Spleen (tissue), 11 donors: ENCODE data around the gene ZMIZ1. TPM values are rescaled to one million over a fixed set of nuclear protein-coding genes. Genes with fewer than 3 reads are reported as not detected.
A peak's percentile ranks its signal among the peaks of the same experiment; 100 is the strongest.

ENCODE experiments used
- DNase-seq: peaks from one replicate; pipeline ENCODE4 v3.0.0-alpha.2; 2020
- H3K27ac ChIP-seq, 8 donors: fragments of 200-600 bp; sonication (generic) in 7 of 8; 1 replicate in 4 of 8; 2 replicates in 4 of 8; pipeline versions ENCODE4 v1.5.0 to v1.8.0; 2016 to 2021; ENCODE audit warnings: inconsistent platforms in 4 of 8, mild to moderate bottlenecking in 4 of 8, moderate library complexity in 1 of 8
- H3K27me3 ChIP-seq, 7 donors: fragments of 200-600 bp; sonication (generic) in 6 of 7; replicated peaks in 1 of 7; 1 replicate in 4 of 7; 2 replicates in 3 of 7; pipeline versions ENCODE4 v1.5.0 to v1.8.0; 2016 to 2021; ENCODE audit warnings: inconsistent platforms in 3 of 7, mild to moderate bottlenecking in 1 of 7
- H3K36me3 ChIP-seq, 6 donors: fragments of 200-600 bp; sonication (generic) in 5 of 6; 1 replicate in 4 of 6; 2 replicates in 2 of 6; pipeline versions ENCODE4 v1.5.0 to v1.8.0; 2016 to 2021; ENCODE audit warnings: inconsistent platforms in 2 of 6
- H3K4me1 ChIP-seq, 6 donors: fragments of 200-600 bp; sonication (generic) in 5 of 6; 1 replicate in 3 of 6; 2 replicates in 3 of 6; pipeline versions ENCODE4 v1.5.0 to v1.8.0; 2016 to 2021; ENCODE audit warnings: inconsistent platforms in 3 of 6
- H3K4me3 ChIP-seq, 8 donors: fragments of 200-600 bp; sonication (generic) in 7 of 8; 1 replicate in 4 of 8; 2 replicates in 4 of 8; pipeline versions ENCODE4 v1.5.0 to v1.8.0; 2016 to 2021; ENCODE audit warnings: inconsistent platforms in 4 of 8, mild to moderate bottlenecking in 4 of 8, moderate library complexity in 2 of 8
- H3K9me3 ChIP-seq, 8 donors: fragments of 200-600 bp; sonication (generic) in 7 of 8; 1 replicate in 4 of 8; 2 replicates in 4 of 8; pipeline versions ENCODE4 v1.5.0 to v1.8.0; 2016 to 2021; ENCODE audit warnings: inconsistent platforms in 4 of 8
- POLR2A ChIP-seq, 3 donors: fragments of 450-650 bp; IDR thresholded peaks; one replicate each; pipeline ENCODE4 v1.5.1; 2017; ENCODE audit warnings: antibody characterized with exemption in 3 of 3, mild to moderate bottlenecking in 1 of 3
- POLR2AphosphoS5 ChIP-seq, 3 donors: sonication (generic); formaldehyde crosslinking; IDR thresholded peaks; one replicate each; pipeline ENCODE4 v1.5.1; 2017; ENCODE audit warnings: antibody characterized with exemption in 3 of 3
- whole genome bisulfite sequencing, 5 donors: extraction: QIAGEN DNeasy Blood & Tissue Kit in 3 of 5; methylation state at CpG; one replicate each; pipeline versions ENCODE4 v1.1.5 to v1.1.7; 2013 to 2018; 5-methylcytosine and 5-hydroxymethylcytosine counted together
- intact Hi-C: fragments of 100-400 bp; cut with DNase I; formaldehyde crosslinking; loops from one replicate; pipeline ENCODE4 v1.15.0; 2023; ENCODE audit warnings: low total_unique reads
- polyA plus RNA-seq, 3 donors: library from polyadenylated mRNA; stranded (reverse); fragments of 200-250 nt; gene quantifications; one replicate each; pipeline ENCODE4 v1.2.1, GENCODE V29; 2013
- total RNA-seq, 7 donors: library from RNA; depleted of rRNA in 3 of 7; stranded (reverse); fragments of >200 nt in 3 of 7; fragmentation: NEBNext Ultra II Directional in 4 of 7; extraction: Animal tissue kit (Norgen Biotek cat#: 25700) in 4 of 7; gene quantifications; one replicate each; pipeline versions ENCODE4 v1.1.0 to v1.2.1, GENCODE V29; 2016 to 2021
- TF ChIP-seq, protein P1 (sequence below), 11 experiments: fragments of 200-600 bp in 7 of 11; fragments of 450-650 bp in 4 of 11; sonication (generic) in 4 of 11; IDR thresholded peaks in 8 of 11; conservative IDR thresholded peaks in 3 of 11; 1 replicate in 7 of 11; 2 replicates in 4 of 11; pipeline versions ENCODE4 v1.4.0 to v1.8.0; 2016 to 2021; ENCODE audit warnings: antibody characterized with exemption in 11 of 11, inconsistent platforms in 4 of 11, mild to moderate bottlenecking in 1 of 11
- donor health status: healthy with polysubstance abuse.
- donor health status: DM: no; HTN: no; CAD: no; lungs with moderate emphysema.
- donor health status: DM: no; HTN: no; CAD: no.
- donor health status: Bipolar disorder and iron deficiency.
- donor health status: healthy.
- donor health status: DM: no; HTN: no; CAD: no.
- donor health status: DM: yes; HTN: yes; CAD: no.

The ZMIZ1 gene
- total and polyA plus RNA-seq, 10 donors = 10.7 to 210 (median 125) TPM

DNA sequence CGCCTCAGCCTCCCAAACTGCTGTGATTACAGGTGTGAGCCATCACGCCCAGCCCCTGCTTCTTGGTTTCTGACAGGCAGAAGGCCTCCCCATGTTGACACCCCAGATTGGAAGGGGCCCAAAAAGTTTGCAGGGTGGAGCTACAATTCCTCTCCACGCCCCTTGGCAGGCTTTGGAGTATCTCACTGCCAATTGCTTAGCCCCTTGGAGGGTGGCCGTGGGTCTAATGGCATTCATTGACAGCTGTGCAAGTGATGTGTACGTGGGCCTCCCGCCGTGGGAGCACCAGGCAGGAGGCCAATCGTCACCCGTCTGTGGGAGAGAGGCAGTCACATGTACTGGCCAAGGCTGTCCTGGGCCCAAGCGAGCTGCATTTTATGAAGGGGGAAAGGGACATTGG lies 204.8 kb downstream of the ZMIZ1 start:
- no peak overlapping the region for H3K4me3 ChIP-seq
- DNase-seq = no peak

DNA sequence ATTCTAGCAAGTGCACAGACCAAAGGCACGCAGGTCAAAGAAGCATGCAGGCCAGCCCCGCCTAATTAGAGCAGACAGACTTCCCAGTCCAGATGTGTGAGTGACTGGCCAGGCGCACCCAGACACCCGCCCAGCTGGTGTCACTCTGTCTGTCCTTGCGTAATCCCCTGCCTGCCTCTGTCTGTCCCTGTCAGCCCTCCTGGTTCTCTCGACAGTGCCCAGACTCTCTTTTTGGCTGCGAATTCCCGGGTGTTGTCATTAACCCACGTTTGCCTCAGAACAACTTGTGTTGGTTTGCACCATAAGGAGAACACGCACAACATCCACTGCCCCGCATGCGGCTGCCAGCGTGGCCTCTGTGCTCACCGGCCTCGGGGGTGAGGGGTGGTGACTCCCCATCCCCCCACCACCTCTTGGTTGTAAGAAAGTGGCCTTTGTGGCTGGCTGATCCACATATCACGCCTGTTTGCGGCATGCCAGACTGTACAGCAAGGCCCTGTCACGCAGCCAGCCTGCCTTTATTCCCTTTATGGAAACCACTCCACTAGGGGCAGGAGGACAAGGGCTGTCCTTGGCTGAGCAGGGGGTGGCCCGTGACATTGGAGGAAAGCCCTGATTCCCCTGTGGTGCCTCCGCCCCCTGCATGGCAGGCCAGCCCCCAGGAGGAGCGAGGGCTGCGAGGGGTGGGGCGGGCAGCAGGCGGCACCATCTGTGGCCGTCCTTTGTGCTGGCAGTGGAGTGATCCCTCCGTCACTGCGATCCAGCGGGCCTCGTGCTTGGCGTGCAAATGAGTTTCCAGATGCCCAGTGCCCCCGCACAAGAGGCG lies 205.7 kb downstream of the ZMIZ1 start:
- intact Hi-C loops = no loop called here
- H3K27ac ChIP-seq = peak overlapping the region in 7 of 8 donors; percentile 15 to 76 (median 70)
- H3K4me3 ChIP-seq = no peak overlapping the region
- no peaks in the 10 kb centered on the region for H3K27me3 ChIP-seq
- peak; percentile 73 to 88 (median 80) for TF ChIP-seq POLR2AphosphoS5 (IDR thresholded peaks at IDR 0.05)
- TF ChIP-seq POLR2A (IDR thresholded peaks at IDR 0.05) = no peak
- TF ChIP-seq, protein P1, sequence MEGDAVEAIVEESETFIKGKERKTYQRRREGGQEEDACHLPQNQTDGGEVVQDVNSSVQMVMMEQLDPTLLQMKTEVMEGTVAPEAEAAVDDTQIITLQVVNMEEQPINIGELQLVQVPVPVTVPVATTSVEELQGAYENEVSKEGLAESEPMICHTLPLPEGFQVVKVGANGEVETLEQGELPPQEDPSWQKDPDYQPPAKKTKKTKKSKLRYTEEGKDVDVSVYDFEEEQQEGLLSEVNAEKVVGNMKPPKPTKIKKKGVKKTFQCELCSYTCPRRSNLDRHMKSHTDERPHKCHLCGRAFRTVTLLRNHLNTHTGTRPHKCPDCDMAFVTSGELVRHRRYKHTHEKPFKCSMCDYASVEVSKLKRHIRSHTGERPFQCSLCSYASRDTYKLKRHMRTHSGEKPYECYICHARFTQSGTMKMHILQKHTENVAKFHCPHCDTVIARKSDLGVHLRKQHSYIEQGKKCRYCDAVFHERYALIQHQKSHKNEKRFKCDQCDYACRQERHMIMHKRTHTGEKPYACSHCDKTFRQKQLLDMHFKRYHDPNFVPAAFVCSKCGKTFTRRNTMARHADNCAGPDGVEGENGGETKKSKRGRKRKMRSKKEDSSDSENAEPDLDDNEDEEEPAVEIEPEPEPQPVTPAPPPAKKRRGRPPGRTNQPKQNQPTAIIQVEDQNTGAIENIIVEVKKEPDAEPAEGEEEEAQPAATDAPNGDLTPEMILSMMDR (IDR thresholded peaks at IDR 0.05 in 8 of 11, conservative IDR thresholded peaks at IDR 0.05 in 3 of 11) = peak in 7 of 11 experiments; percentile 8 to 48 (median 38)
- WGBS, 5 donors = 40 to 66% (median 55%) methylated on average over 28 to 32 of the region's 32 CpGs
- no peaks in the 10 kb centered on the region for H3K9me3 ChIP-seq
- peaks cover 4 to 71% (median 22%) of the 10 kb centered on the region in 6 donors for H3K36me3 ChIP-seq
- peaks cover 51 to 82% (median 69%) of the 10 kb centered on the region in 6 donors for H3K4me1 ChIP-seq
- no peak for DNase-seq

More for the DNA sequence above, 204.8 kb downstream of the ZMIZ1 start:
- intact Hi-C loops = no loop called here
- Histone ChIP-seq H3K9me3 (no peaks in the 10 kb centered on the region), H3K36me3 (peaks cover 4 to 70% (median 18%) of the 10 kb centered on the region in 6 donors), H3K4me1 (peaks cover 54 to 90% (median 76%) of the 10 kb centered on the region in 6 donors), H3K27me3 (no peaks in the 10 kb centered on the region), H3K27ac (peak overlapping the region in 7 of 8 donors; percentile 15 to 76 (median 70))
- 67 to 82% (median 73%) methylated on average over 10 of the region's 10 CpGs for WGBS, 5 donors
- no peak for TF ChIP-seq POLR2AphosphoS5 (IDR thresholded peaks at IDR 0.05)
- TF ChIP-seq, protein P1 (IDR thresholded peaks at IDR 0.05 in 8 of 11, conservative IDR thresholded peaks at IDR 0.05 in 3 of 11) = no peak
- TF ChIP-seq POLR2A (IDR thresholded peaks at IDR 0.05) = no peak

DNA sequence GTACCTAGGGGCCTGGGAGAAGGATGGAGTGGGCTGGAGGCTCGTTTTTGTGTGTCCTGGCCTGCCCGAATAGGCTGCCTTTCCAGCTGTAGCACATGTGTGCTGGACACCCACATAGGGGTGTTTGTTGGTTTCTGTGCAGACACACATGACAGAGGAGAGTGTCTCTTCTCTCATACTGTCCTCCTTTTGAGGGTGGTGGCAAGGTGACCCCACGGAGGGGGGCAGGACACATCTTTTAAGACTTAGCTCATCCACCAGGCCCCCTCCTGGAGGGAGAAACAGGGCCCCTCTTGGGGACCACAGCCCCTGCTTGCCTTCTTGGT lies 206.3 kb downstream of the ZMIZ1 start:
- DNase-seq = no peak
- TF ChIP-seq, protein P1 (IDR thresholded peaks at IDR 0.05 in 8 of 11, conservative IDR thresholded peaks at IDR 0.05 in 3 of 11) = no peak
- no peak for TF ChIP-seq POLR2AphosphoS5 (IDR thresholded peaks at IDR 0.05)
- TF ChIP-seq POLR2A (IDR thresholded peaks at IDR 0.05) = no peak
- H3K9me3 ChIP-seq = no peaks in the 10 kb centered on the region
- WGBS, 5 donors = 34 to 72% (median 60%) methylated on average over 1 to 3 of the region's 3 CpGs
- no peak overlapping the region for H3K4me3 ChIP-seq
- intact Hi-C loops = no loop called here
- H3K36me3 ChIP-seq = peaks cover 4 to 71% (median 25%) of the 10 kb centered on the region in 6 donors
- peaks cover 45 to 76% (median 63%) of the 10 kb centered on the region in 6 donors for H3K4me1 ChIP-seq
- H3K27ac ChIP-seq = peak overlapping the region in 6 of 8 donors; percentile 17 to 76 (median 70)
- H3K27me3 ChIP-seq = no peaks in the 10 kb centered on the region

DNA sequence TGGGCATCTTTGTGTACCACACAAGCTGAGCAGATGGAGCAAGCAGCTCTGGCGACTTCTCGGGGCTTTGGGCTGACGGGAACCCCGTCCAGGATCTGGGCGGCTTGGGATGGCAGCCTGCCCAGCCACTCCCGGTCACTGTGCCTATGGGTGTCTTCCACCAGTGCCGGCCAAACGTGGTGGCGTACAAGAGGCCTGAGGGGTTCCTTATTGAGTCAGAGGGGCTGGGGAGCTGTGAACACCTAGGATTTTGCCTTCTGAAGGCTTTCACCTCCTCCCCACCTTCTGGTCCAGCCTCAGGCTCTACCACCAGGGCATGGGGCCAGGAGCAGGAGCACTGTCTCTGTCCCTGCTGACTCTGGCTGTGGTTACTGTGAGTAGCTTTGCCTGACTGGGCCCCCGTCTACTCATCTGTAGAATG lies 206.7 kb downstream of the ZMIZ1 start:
- H3K4me1 ChIP-seq = peaks cover 41 to 74% (median 59%) of the 10 kb centered on the region in 6 donors
- no peak for TF ChIP-seq POLR2AphosphoS5 (IDR thresholded peaks at IDR 0.05)
- TF ChIP-seq, protein P1 (IDR thresholded peaks at IDR 0.05 in 8 of 11, conservative IDR thresholded peaks at IDR 0.05 in 3 of 11) = no peak
- no peak for TF ChIP-seq POLR2A (IDR thresholded peaks at IDR 0.05)
- whole genome bisulfite sequencing, 5 donors = 57 to 76% (median 73%) methylated on average over 10 of the region's 10 CpGs
- no peak for DNase-seq
- no peaks in the 10 kb centered on the region for H3K9me3 ChIP-seq
- intact Hi-C loops = no loop called here
- no peaks in the 10 kb centered on the region for H3K27me3 ChIP-seq
- peaks cover 4 to 71% (median 28%) of the 10 kb centered on the region in 6 donors for H3K36me3 ChIP-seq
- no peak overlapping the region for H3K4me3 ChIP-seq
- peak overlapping the region in 6 of 8 donors; percentile 17 to 76 (median 70) for H3K27ac ChIP-seq
